22Rv1 (cell line): ENCODE data around the gene SLC19A1.

Experiments used
- ZFX ChIP-seq: fragments of 450-650 bp; IDR thresholded peaks from 2 replicates; pipeline ENCODE4 v1.6.1; 2017; ENCODE audit warnings: antibody characterized with exemption, borderline replicate concordance
- TF ChIP-seq, protein P1 (sequence below): fragments of 450-650 bp; IDR thresholded peaks from 2 replicates; pipeline ENCODE4 v1.5.1; 2017; ENCODE audit warnings: mild to moderate bottlenecking

DNA sequence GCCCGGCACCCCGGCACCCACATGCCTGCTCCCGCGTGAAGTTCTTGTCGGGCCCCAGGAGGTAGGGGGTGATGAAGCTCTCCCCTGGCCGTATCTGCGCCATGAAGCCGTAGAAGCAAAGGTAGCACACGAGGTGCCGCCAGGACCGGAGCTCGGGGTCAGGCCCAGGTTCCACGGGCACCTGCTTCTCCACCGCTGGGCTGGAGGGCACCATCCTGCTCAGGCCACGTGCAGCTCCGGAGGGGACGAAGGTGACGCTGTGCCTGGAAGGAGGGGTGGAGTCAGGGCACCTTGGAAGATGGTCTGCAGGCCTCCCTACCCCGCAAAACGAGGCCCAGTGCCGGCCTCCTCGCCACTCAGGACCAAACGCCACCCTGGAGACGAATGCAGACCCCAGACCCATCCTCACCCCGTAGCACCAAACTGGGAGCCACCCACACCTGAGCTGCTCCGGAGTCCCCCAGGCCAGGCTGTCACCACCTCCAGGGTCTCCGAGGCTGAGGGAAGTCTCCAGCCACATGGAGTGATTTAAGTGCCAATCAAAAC, 4.4 kb downstream of the SLC19A1 start:
- TF ChIP-seq, protein P1, sequence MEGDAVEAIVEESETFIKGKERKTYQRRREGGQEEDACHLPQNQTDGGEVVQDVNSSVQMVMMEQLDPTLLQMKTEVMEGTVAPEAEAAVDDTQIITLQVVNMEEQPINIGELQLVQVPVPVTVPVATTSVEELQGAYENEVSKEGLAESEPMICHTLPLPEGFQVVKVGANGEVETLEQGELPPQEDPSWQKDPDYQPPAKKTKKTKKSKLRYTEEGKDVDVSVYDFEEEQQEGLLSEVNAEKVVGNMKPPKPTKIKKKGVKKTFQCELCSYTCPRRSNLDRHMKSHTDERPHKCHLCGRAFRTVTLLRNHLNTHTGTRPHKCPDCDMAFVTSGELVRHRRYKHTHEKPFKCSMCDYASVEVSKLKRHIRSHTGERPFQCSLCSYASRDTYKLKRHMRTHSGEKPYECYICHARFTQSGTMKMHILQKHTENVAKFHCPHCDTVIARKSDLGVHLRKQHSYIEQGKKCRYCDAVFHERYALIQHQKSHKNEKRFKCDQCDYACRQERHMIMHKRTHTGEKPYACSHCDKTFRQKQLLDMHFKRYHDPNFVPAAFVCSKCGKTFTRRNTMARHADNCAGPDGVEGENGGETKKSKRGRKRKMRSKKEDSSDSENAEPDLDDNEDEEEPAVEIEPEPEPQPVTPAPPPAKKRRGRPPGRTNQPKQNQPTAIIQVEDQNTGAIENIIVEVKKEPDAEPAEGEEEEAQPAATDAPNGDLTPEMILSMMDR = no peak
- no peak for TF ChIP-seq ZFX
